WERI-Rb-1 (cell line): ENCODE data around the gene IQUB.

Experiments
- DNase-seq: peaks from one replicate; pipeline ENCODE4 v3.0.0-alpha.2; 2020
- H3K27ac ChIP-seq: fragments of 250-450 bp; sonication (Bioruptor Pico); 2 replicates; pipeline ENCODE4 v1.5.1; 2020; ENCODE audit warnings: mild to moderate bottlenecking, moderate library complexity
- H3K27me3 ChIP-seq: fragments of 250-450 bp; sonication (Bioruptor Pico); 2 replicates; pipeline ENCODE4 v1.5.1; 2021; ENCODE audit warnings: mild to moderate bottlenecking, low read depth, moderate library complexity; ENCODE audit not compliant: insufficient read depth, severe bottlenecking
- H3K36me3 ChIP-seq: fragments of 250-450 bp; sonication (Bioruptor Pico); 2 replicates; pipeline ENCODE4 v1.5.1; 2020; ENCODE audit warnings: mild to moderate bottlenecking, moderate library complexity
- H3K4me3 ChIP-seq: 2 replicates; pipeline ENCODE4 v1.5.1; 2011; ENCODE audit warnings: low read depth, mild to moderate bottlenecking, control low read depth, low read length
- H3K9me3 ChIP-seq: fragments of 250-450 bp; sonication (Bioruptor Pico); 2 replicates; pipeline ENCODE4 v1.5.1; 2021; ENCODE audit warnings: mild to moderate bottlenecking, moderate library complexity; ENCODE audit not compliant: severe bottlenecking
- CTCF ChIP-seq: IDR thresholded peaks from 2 replicates; pipeline ENCODE4 v1.5.1; 2011; ENCODE audit warnings: low read depth, mild to moderate bottlenecking, control low read depth, inconsistent platforms, low read length

IQUB gene

GRCh38 chr7:123569352-123570010, 35.1 kb upstream of the IQUB start:
- no peaks in the 10 kb centered on the region for H3K27me3 ChIP-seq
- no peak overlapping the region for H3K27ac ChIP-seq
- H3K36me3 ChIP-seq, result no peaks in the 10 kb centered on the region
- no peak for DNase-seq
- no peaks in the 10 kb centered on the region for H3K9me3 ChIP-seq
- no peak overlapping the region for H3K4me3 ChIP-seq
- no peak for TF ChIP-seq CTCF

GRCh38 chr7:123562121-123562520, 27.7 kb upstream of the IQUB start:
- DNase-seq, result no peak
- 0 out of 2 replicates have a peak, but pooled peaks cover 3% of the 10 kb centered on the region for H3K36me3 ChIP-seq
- H3K27ac ChIP-seq, result no peak overlapping the region
- no peak overlapping the region for H3K4me3 ChIP-seq
- no peaks in the 10 kb centered on the region for H3K9me3 ChIP-seq
- H3K27me3 ChIP-seq, result no peaks in the 10 kb centered on the region
- TF ChIP-seq CTCF, result no peak

GRCh38 chr7:123558289-123558874, 24.0 kb upstream of the IQUB start:
- Histone ChIP-seq H3K4me3 (peak overlapping the region; percentile 89), H3K27ac (no peak overlapping the region; the same call in 1 of the 2 replicates), H3K27me3 (no peaks in the 10 kb centered on the region), H3K36me3 (peaks cover 28% of the 10 kb centered on the region), H3K9me3 (no peaks in the 10 kb centered on the region)
- no peak for TF ChIP-seq CTCF
- no peak for DNase-seq

- Histone ChIP-seq H3K27ac (peak within 1 kb of the TSS; percentile 87), H3K4me3 (peak within 1 kb of the TSS; percentile 89), H3K9me3 (no peaks in the 10 kb centered on the region), H3K27me3 (no peaks in the 10 kb centered on the region), H3K36me3 (peaks cover 35% of the 10 kb centered on the region)
- TF ChIP-seq CTCF, result no peak
- peak; percentile 98 for DNase-seq
Observed at GRCh38 chr7:123557398-123558288, 23.2 kb upstream of the IQUB start, which contains the start of gene NDUFA5. NDUFA5 (minus strand) TSS chr7:123557818; CDS start chr7:123557795, 23 bp downstream.

GRCh38 chr7:123557016-123557397, 22.6 kb upstream of the IQUB start:
- Histone ChIP-seq H3K4me3 (peak overlapping the region; percentile 89), H3K36me3 (peaks cover 37% of the 10 kb centered on the region), H3K9me3 (no peaks in the 10 kb centered on the region), H3K27me3 (no peaks in the 10 kb centered on the region), H3K27ac (peak overlapping the region; percentile 87)
- no peak for TF ChIP-seq CTCF
- no peak for DNase-seq
